ENCODE data around the gene COQ4.
A peak's percentile ranks its signal among the peaks of the same experiment; 100 is the strongest.

The COQ4 gene

DNA sequence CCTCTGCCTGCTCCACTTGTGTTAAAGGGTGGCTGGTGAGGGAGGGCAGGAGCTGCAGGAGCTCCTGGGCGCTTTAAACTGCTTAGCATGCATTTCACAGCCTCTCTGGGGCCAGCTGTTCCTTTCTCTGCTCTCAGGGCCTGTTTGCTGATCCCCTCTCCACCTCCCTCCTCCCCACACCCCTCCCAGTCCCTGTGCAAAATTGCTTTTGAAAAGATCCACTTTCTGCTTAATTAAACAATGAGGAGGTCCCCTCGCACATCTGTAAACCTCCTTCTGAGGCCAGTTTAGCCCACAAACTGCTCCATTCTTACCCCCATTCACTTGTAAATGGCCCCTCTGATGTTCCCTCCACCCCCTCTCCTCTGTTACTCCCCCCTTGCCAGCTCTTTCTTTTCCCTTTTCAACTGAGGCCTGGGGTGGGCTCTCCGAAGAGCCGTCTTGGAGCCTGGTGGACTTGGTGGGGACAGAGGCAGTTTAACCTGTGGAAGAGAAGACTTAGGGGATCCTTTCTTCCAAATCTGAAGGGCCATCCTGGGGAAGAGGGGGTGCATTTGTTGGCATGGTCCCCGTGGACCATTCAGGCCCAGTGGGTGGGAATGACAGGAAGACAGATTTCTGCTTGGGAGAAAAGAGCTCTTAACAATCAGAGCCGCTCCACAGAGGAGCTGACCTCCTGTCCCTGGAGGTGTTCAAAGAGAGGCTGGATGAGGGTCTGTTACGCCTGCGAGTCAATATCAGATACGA, 60.5 kb downstream of the COQ4 start:
- no peak for DNase-seq
- H3K4me3 Mint-ChIP-seq, result no peak overlapping the region
- H3K9me3 Mint-ChIP-seq, result no peaks in the 10 kb centered on the region
- peaks cover 36% of the 10 kb centered on the region for H3K4me1 Mint-ChIP-seq
- H3K27ac Mint-ChIP-seq, result peak overlapping the region; percentile 11
- H3K36me3 Mint-ChIP-seq (ENCODE audit: low read depth), result peaks cover 23% of the 10 kb centered on the region
- TF ChIP-seq, protein P1, sequence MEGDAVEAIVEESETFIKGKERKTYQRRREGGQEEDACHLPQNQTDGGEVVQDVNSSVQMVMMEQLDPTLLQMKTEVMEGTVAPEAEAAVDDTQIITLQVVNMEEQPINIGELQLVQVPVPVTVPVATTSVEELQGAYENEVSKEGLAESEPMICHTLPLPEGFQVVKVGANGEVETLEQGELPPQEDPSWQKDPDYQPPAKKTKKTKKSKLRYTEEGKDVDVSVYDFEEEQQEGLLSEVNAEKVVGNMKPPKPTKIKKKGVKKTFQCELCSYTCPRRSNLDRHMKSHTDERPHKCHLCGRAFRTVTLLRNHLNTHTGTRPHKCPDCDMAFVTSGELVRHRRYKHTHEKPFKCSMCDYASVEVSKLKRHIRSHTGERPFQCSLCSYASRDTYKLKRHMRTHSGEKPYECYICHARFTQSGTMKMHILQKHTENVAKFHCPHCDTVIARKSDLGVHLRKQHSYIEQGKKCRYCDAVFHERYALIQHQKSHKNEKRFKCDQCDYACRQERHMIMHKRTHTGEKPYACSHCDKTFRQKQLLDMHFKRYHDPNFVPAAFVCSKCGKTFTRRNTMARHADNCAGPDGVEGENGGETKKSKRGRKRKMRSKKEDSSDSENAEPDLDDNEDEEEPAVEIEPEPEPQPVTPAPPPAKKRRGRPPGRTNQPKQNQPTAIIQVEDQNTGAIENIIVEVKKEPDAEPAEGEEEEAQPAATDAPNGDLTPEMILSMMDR (IDR thresholded peaks at IDR 0.05), result no peak
- no peaks in the 10 kb centered on the region for H3K27me3 Mint-ChIP-seq (ENCODE audit: low read depth, poor library complexity)

All from nephron progenitor cell (in vitro differentiated cells).